Neural progenitor cell (in vitro differentiated cells): ENCODE measurements around the gene KMT2C. TPM values are rescaled to one million over a fixed set of nuclear protein-coding genes. Genes with fewer than 3 reads are reported as not detected.

Experiments
- DNase-seq: peaks from one replicate; pipeline ENCODE4 v3.0.0-alpha.2; 2016; ENCODE audit warnings: low spot score
- H2AFZ ChIP-seq: fragments of 200-600 bp; sonication (generic); replicated peaks from 2 replicates; pipeline ENCODE4 v1.6.1; 2016; ENCODE audit warnings: antibody characterized with exemption
- H3F3A ChIP-seq: fragments of 200-600 bp; sonication (generic); 2 replicates; pipeline ENCODE4 v1.6.1; 2016; ENCODE audit warnings: antibody characterized with exemption, low read depth
- H3K27ac ChIP-seq: fragments of 200-600 bp; sonication (generic); 2 replicates; pipeline ENCODE4 v1.5.1; 2016; ENCODE audit warnings: mild to moderate bottlenecking
- H3K27me3 ChIP-seq: fragments of 200-600 bp; sonication (generic); 2 replicates; pipeline ENCODE4 v1.6.1; 2016; ENCODE audit warnings: mild to moderate bottlenecking, moderate library complexity
- H3K36me3 ChIP-seq: fragments of 200-600 bp; sonication (generic); 2 replicates; pipeline ENCODE4 v1.5.1; 2016
- H3K4me1 ChIP-seq: fragments of 200-600 bp; sonication (generic); 2 replicates; pipeline ENCODE4 v1.6.1; 2016; ENCODE audit warnings: mixed run types
- H3K4me2 ChIP-seq: fragments of 200-600 bp; sonication (generic); 2 replicates; pipeline ENCODE4 v1.6.1; 2016
- H3K4me3 ChIP-seq: fragments of 200-600 bp; sonication (generic); 2 replicates; pipeline ENCODE4 v1.5.1; 2016
- H3K79me2 ChIP-seq: fragments of 200-600 bp; sonication (generic); 2 replicates; pipeline ENCODE4 v1.6.1; 2016; ENCODE audit warnings: low read depth
- H3K9ac ChIP-seq: fragments of 200-600 bp; sonication (generic); 2 replicates; pipeline ENCODE4 v1.6.1; 2016
- H3K9me3 ChIP-seq: fragments of 200-600 bp; sonication (generic); 2 replicates; pipeline ENCODE4 v1.5.1; 2016; ENCODE audit warnings: low read depth
- H4K20me1 ChIP-seq: fragments of 200-600 bp; sonication (generic); 2 replicates; pipeline ENCODE4 v1.6.1; 2016; ENCODE audit warnings: low read depth
- H3K27ac Mint-ChIP-seq: 3 replicates; pipeline ENCODE4 v1.8.0; 2021; ENCODE audit warnings: mixed read lengths
- H3K27me3 Mint-ChIP-seq: 2 replicates; pipeline ENCODE4 v1.8.0; 2022; ENCODE audit warnings: low read depth, mild to moderate bottlenecking, inconsistent platforms, moderate library complexity, mixed read lengths; ENCODE audit not compliant: insufficient read depth
- H3K36me3 Mint-ChIP-seq: 3 replicates; pipeline ENCODE4 v1.8.0; 2021; ENCODE audit warnings: mixed read lengths
- H3K4me1 Mint-ChIP-seq: 3 replicates; pipeline ENCODE4 v1.8.0; 2021; ENCODE audit warnings: mixed read lengths
- H3K4me3 Mint-ChIP-seq: 3 replicates; pipeline ENCODE4 v1.8.0; 2021; ENCODE audit warnings: mild to moderate bottlenecking, moderate library complexity, mixed read lengths
- H3K9me3 Mint-ChIP-seq: 3 replicates; pipeline ENCODE4 v1.8.0; 2020; ENCODE audit warnings: mixed read lengths
- EZH2 ChIP-seq: fragments of 200-600 bp; sonication (generic); IDR thresholded peaks from 2 replicates; pipeline ENCODE4 v1.6.1; 2017; ENCODE audit warnings: antibody characterized with exemption, mild to moderate bottlenecking, moderate library complexity
- EZH2phosphoT487 ChIP-seq: fragments of 200-600 bp; sonication (generic); IDR thresholded peaks from 2 replicates; pipeline ENCODE4 v1.6.1; 2017; ENCODE audit warnings: antibody characterized with exemption
- total RNA-seq: library from RNA; depleted of rRNA; stranded (reverse); fragments of >200 nt; gene quantifications from 2 replicates; pipeline ENCODE4 v1.2.3, GENCODE V29; 2015; ENCODE audit warnings: low replicate concordance
- TF ChIP-seq, protein P1 (sequence below): fragments of 200-600 bp; sonication (generic); IDR thresholded peaks from 2 replicates; pipeline ENCODE4 v1.5.1; 2017; ENCODE audit warnings: antibody characterized with exemption, mild to moderate bottlenecking

Gene KMT2C
- total RNA-seq, 1 donor from 2014 or later: 26.4 TPM

- Histone ChIP-seq H3K9me3 (no peaks in the 10 kb centered on the region), H3F3A (no peaks in the 10 kb centered on the region), H3K27me3 (no peaks in the 10 kb centered on the region), H3K79me2 (no peaks in the 10 kb centered on the region), H3K27ac (no peak overlapping the region), H3K4me3 (no peak overlapping the region), H3K36me3 (peaks cover 10% of the 10 kb centered on the region), H2AFZ (no peak overlapping the region), H4K20me1 (no peaks in the 10 kb centered on the region), H3K4me1 (no peaks in the 10 kb centered on the region), H3K4me2 (no peak overlapping the region), H3K9ac (no peak overlapping the region)
- no peak for TF ChIP-seq EZH2
- TF ChIP-seq, protein P1, sequence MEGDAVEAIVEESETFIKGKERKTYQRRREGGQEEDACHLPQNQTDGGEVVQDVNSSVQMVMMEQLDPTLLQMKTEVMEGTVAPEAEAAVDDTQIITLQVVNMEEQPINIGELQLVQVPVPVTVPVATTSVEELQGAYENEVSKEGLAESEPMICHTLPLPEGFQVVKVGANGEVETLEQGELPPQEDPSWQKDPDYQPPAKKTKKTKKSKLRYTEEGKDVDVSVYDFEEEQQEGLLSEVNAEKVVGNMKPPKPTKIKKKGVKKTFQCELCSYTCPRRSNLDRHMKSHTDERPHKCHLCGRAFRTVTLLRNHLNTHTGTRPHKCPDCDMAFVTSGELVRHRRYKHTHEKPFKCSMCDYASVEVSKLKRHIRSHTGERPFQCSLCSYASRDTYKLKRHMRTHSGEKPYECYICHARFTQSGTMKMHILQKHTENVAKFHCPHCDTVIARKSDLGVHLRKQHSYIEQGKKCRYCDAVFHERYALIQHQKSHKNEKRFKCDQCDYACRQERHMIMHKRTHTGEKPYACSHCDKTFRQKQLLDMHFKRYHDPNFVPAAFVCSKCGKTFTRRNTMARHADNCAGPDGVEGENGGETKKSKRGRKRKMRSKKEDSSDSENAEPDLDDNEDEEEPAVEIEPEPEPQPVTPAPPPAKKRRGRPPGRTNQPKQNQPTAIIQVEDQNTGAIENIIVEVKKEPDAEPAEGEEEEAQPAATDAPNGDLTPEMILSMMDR: no peak
- no peak for TF ChIP-seq EZH2phosphoT487
- Mint-ChIP-seq H3K9me3 (no peaks in the 10 kb centered on the region), H3K36me3 (peaks cover 45% of the 10 kb centered on the region), H3K27me3 (no peaks in the 10 kb centered on the region), H3K27ac (no peak overlapping the region), H3K4me3 (no peak overlapping the region), H3K4me1 (no peaks in the 10 kb centered on the region)
- no peak for DNase-seq
These were observed 255.8 kb downstream of the KMT2C start for GRCh38 chr7:152180048-152180447.

DNA sequence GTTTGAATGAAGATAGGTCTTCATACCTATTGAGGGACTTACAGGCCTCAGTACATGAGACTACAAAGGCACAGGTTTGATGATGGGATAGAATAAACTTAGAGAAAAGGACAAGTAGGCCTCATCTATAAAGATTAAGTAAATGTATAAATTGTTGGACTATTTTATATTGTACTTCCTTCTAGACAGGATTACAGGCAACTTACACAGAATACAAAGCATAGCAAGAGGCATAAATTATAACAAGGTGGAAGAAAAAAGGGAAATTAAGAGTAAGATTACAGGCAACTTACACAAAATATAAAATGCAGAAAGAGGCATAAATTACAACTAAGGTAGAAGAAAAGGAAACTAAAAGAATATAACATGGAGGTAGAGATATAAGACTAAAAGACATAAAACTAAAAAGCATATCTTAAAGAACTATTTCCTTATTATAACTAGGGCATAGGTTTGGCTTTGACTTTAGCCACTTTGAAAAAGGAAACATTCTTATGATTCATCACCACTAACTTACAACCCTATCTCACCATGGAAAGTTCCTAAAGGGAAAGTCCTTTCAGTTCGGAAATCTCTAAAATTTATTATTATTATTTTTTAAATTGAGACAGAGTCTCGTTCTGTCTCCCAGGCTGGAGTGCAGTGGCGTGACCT lies 257.3 kb downstream of the KMT2C start:
- H3K27me3 ChIP-seq: no peaks in the 10 kb centered on the region
- TF ChIP-seq, protein P1: no peak
- TF ChIP-seq EZH2phosphoT487: no peak
- no peak for TF ChIP-seq EZH2
- no peaks in the 10 kb centered on the region for H3K9me3 ChIP-seq
- no peak for DNase-seq
- H3K36me3 Mint-ChIP-seq: peaks cover 45% of the 10 kb centered on the region
- H3K9me3 Mint-ChIP-seq: no peaks in the 10 kb centered on the region
- no peak overlapping the region for H2AFZ ChIP-seq
- H3K27me3 Mint-ChIP-seq: no peaks in the 10 kb centered on the region
- no peaks in the 10 kb centered on the region for H3K4me1 ChIP-seq
- H4K20me1 ChIP-seq: no peaks in the 10 kb centered on the region
- H3K9ac ChIP-seq: no peak overlapping the region
- no peak overlapping the region for H3K4me2 ChIP-seq
- H3K27ac Mint-ChIP-seq: no peak overlapping the region
- H3K27ac ChIP-seq: no peak overlapping the region
- peaks cover 13% of the 10 kb centered on the region for H3K36me3 ChIP-seq
- no peak overlapping the region for H3K4me3 Mint-ChIP-seq
- H3K4me3 ChIP-seq: no peak overlapping the region
- H3K79me2 ChIP-seq: no peaks in the 10 kb centered on the region
- no peaks in the 10 kb centered on the region for H3F3A ChIP-seq
- no peaks in the 10 kb centered on the region for H3K4me1 Mint-ChIP-seq

DNA sequence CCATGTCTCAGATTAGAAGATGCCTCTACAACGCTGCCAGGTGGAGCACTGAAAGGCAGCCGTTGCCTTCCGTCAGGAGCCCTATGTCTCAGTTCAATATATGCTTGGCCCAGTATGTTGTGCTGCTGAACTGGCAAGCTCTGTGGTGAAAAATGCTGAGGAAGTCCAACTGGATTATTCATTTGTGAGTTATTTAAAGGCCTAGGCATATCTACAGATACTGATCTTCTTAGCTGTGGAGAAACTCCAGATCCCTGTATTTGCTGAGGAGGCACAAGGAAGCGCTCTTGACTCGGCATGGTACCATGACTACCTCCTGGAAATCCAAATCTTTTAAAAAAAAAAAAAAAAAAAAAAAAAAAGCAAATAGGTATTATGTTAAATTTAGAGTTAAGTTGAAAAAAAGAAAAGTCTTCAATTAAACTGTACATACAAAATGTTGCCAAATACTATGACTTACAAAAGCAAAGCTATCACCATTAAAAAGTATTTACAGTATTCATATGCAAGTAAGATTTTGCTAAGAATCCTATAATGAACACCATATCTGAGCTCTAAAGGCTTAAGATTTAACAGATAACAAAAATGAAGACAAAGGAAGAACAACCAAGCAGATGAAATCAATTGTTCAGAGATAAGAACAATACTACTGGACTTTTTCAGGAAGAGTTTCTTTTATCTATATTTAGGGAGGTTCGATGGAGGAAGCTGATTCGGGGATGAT lies 258.0 kb downstream of the KMT2C start:
- Mint-ChIP-seq H3K27ac (no peak overlapping the region), H3K36me3 (peaks cover 45% of the 10 kb centered on the region), H3K4me3 (no peak overlapping the region), H3K9me3 (no peaks in the 10 kb centered on the region), H3K27me3 (no peaks in the 10 kb centered on the region), H3K4me1 (no peaks in the 10 kb centered on the region)
- Histone ChIP-seq H4K20me1 (no peaks in the 10 kb centered on the region), H2AFZ (no peak overlapping the region), H3K4me2 (no peak overlapping the region), H3K9ac (no peak overlapping the region), H3K36me3 (peaks cover 8% of the 10 kb centered on the region), H3K27ac (no peak overlapping the region), H3K4me1 (no peaks in the 10 kb centered on the region), H3K79me2 (no peaks in the 10 kb centered on the region), H3K27me3 (no peaks in the 10 kb centered on the region), H3F3A (no peaks in the 10 kb centered on the region), H3K9me3 (no peaks in the 10 kb centered on the region), H3K4me3 (no peak overlapping the region)
- TF ChIP-seq, protein P1: no peak
- no peak for TF ChIP-seq EZH2phosphoT487
- TF ChIP-seq EZH2: no peak
- DNase-seq: no peak
